Ovary (tissue), 3 donors: ENCODE results near the gene WDR4.
A peak's percentile ranks its signal among the peaks of the same experiment; 100 is the strongest.

Experiments
- CTCF ChIP-seq, 3 donors: fragments of 450-650 bp in 2 of 3; fragments of 200-600 bp in 1 of 3; IDR thresholded peaks; one replicate each; pipeline versions ENCODE4 v1.5.1 to v1.8.0; 2016 to 2022; ENCODE audit warnings: antibody characterized with exemption in 3 of 3, mild to moderate bottlenecking in 1 of 3
- POLR2A ChIP-seq: fragments of 450-650 bp; IDR thresholded peaks from one replicate; pipeline ENCODE4 v1.6.1; 2017; ENCODE audit warnings: antibody characterized with exemption, mild to moderate bottlenecking, moderate library complexity
- donor health status: DM: no; HTN: no; CAD: no.

- TF ChIP-seq POLR2A (no peak), CTCF (IDR thresholded peaks at IDR 0.05) (peak; percentile 26 to 61 (median 32))
Observed at GRCh38 chr21:42818328-42818749, 61.0 kb downstream of the WDR4 start.
